Measurements from ENCODE around the gene PERCC1. TPM values are rescaled to one million over a fixed set of nuclear protein-coding genes. Genes with fewer than 3 reads are reported as not detected.

PERCC1 gene
- total and polyA plus RNA-seq, 9 of the 15 experiments (the other 6 are each of a cell fraction or from before 2014, with no cell fraction given) = not detected

DNA sequence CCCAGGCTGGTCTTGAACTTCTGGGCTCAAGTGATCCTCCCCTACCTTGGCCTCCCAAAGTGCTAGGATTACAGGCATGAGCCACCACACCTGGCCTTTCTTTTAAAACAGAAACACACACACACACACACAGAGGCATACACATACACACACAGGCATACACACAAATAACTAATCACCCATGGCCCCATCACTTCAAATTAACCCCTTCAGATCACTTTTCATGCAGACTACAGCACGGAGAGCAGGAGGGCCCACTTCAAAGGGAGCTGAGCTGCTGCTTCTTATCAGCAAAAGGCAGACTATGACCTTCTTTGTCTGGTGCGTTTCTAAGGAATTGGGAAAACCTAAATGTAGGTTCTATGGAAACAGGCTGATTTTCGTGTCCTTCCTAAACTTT, 42.1 kb downstream of the PERCC1 start (continued):
- TF ChIP-seq HDAC1 (IDR thresholded peaks at IDR 0.05) (peak in 1 of 2 experiments; percentile 77; a peak in 2 of 4 replicates), SNIP1 (IDR thresholded peaks at IDR 0.05; ENCODE audit: low read depth) (peak; percentile 49; the same call in 1 of the 2 replicates), POLR2AphosphoS5 (IDR thresholded peaks at IDR 0.05; ENCODE audit: control insufficient read depth, insufficient read depth, low read depth, low read length) (peak; percentile 53; the same call in 1 of the 2 replicates), SMAD4 (CRISPR knock-in tag; conservative IDR thresholded peaks at IDR 0.05) (peak; percentile 75), HES1 (IDR thresholded peaks at IDR 0.05; ENCODE audit: low read depth) (no peak), ZNF354B (CRISPR knock-in tag; IDR thresholded peaks at IDR 0.05) (no peak), PHB2 (IDR thresholded peaks at IDR 0.05; ENCODE audit: low read depth) (peak; percentile 57), ZNF347 (CRISPR knock-in tag; IDR thresholded peaks at IDR 0.05; ENCODE audit: low read depth) (no peak), CBFB (CRISPR knock-in tag; IDR thresholded peaks at IDR 0.05) (no peak), ZBTB2 (IDR thresholded peaks at IDR 0.05) (peak; percentile 86), ZNF134 (CRISPR knock-in tag; conservative IDR thresholded peaks at IDR 0.05) (no peak), TARDBP (IDR thresholded peaks at IDR 0.05) (no peak), TCF7L2 (IDR thresholded peaks at IDR 0.05; ENCODE audit: low read depth, low read length) (peak; percentile 44; the same call in 1 of the 2 replicates), MTA2 (IDR thresholded peaks at IDR 0.05; ENCODE audit: low read depth) (peak; percentile 69), SMARCA4 (IDR thresholded peaks at IDR 0.05) (peak; percentile 57; the same call in 1 of the 2 replicates), TCF3 (CRISPR knock-in tag; IDR thresholded peaks at IDR 0.05) (peak; percentile 79), MTF1 (CRISPR knock-in tag; IDR thresholded peaks at IDR 0.05; ENCODE audit: borderline replicate concordance) (no peak), ZFX (CRISPR knock-in tag; IDR thresholded peaks at IDR 0.05) (peak; percentile 42; the same call in 1 of the 2 replicates)
- TF ChIP-seq, protein P1, sequence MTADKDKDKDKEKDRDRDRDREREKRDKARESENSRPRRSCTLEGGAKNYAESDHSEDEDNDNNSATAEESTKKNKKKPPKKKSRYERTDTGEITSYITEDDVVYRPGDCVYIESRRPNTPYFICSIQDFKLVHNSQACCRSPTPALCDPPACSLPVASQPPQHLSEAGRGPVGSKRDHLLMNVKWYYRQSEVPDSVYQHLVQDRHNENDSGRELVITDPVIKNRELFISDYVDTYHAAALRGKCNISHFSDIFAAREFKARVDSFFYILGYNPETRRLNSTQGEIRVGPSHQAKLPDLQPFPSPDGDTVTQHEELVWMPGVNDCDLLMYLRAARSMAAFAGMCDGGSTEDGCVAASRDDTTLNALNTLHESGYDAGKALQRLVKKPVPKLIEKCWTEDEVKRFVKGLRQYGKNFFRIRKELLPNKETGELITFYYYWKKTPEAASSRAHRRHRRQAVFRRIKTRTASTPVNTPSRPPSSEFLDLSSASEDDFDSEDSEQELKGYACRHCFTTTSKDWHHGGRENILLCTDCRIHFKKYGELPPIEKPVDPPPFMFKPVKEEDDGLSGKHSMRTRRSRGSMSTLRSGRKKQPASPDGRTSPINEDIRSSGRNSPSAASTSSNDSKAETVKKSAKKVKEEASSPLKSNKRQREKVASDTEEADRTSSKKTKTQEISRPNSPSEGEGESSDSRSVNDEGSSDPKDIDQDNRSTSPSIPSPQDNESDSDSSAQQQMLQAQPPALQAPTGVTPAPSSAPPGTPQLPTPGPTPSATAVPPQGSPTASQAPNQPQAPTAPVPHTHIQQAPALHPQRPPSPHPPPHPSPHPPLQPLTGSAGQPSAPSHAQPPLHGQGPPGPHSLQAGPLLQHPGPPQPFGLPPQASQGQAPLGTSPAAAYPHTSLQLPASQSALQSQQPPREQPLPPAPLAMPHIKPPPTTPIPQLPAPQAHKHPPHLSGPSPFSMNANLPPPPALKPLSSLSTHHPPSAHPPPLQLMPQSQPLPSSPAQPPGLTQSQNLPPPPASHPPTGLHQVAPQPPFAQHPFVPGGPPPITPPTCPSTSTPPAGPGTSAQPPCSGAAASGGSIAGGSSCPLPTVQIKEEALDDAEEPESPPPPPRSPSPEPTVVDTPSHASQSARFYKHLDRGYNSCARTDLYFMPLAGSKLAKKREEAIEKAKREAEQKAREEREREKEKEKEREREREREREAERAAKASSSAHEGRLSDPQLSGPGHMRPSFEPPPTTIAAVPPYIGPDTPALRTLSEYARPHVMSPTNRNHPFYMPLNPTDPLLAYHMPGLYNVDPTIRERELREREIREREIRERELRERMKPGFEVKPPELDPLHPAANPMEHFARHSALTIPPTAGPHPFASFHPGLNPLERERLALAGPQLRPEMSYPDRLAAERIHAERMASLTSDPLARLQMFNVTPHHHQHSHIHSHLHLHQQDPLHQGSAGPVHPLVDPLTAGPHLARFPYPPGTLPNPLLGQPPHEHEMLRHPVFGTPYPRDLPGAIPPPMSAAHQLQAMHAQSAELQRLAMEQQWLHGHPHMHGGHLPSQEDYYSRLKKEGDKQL (CRISPR knock-in tag; IDR thresholded peaks at IDR 0.05; ENCODE audit: borderline replicate concordance) = no peak
- TF ChIP-seq, protein P2, sequence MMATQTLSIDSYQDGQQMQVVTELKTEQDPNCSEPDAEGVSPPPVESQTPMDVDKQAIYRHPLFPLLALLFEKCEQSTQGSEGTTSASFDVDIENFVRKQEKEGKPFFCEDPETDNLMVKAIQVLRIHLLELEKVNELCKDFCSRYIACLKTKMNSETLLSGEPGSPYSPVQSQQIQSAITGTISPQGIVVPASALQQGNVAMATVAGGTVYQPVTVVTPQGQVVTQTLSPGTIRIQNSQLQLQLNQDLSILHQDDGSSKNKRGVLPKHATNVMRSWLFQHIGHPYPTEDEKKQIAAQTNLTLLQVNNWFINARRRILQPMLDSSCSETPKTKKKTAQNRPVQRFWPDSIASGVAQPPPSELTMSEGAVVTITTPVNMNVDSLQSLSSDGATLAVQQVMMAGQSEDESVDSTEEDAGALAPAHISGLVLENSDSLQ (IDR thresholded peaks at IDR 0.05) = no peak
- TF ChIP-seq, protein P3, sequence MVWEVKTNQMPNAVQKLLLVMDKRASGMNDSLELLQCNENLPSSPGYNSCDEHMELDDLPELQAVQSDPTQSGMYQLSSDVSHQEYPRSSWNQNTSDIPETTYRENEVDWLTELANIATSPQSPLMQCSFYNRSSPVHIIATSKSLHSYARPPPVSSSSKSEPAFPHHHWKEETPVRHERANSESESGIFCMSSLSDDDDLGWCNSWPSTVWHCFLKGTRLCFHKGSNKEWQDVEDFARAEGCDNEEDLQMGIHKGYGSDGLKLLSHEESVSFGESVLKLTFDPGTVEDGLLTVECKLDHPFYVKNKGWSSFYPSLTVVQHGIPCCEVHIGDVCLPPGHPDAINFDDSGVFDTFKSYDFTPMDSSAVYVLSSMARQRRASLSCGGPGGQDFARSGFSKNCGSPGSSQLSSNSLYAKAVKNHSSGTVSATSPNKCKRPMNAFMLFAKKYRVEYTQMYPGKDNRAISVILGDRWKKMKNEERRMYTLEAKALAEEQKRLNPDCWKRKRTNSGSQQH (CRISPR knock-in tag; IDR thresholded peaks at IDR 0.05) = no peak

All from K562 (cell line).